Frontal cortex (tissue), 4 donors: ENCODE results near the gene SV2B. TPM values are rescaled to one million over a fixed set of nuclear protein-coding genes. Genes with fewer than 3 reads are reported as not detected.
"Not testable (repeated sequence)": the region's sequence is repeated elsewhere in the genome, so short reads cannot be mapped to it uniquely, and the experiment has no call there.

ENCODE experiments used
- DNase-seq, 2 donors: peaks; one replicate each; pipeline ENCODE4 v3.0.0; 2012; ENCODE audit warnings: low spot score in 2 of 2
- FAIRE-seq: peaks from 2 replicates; lab custom pipeline; 2012; peaks lifted over from hg19 to GRCh38; lab: Jason Lieb, UNC
- total RNA-seq: library from RNA; depleted of rRNA; stranded (reverse); fragments of >200 nt; gene quantifications from one replicate; pipeline ENCODE4 v1.2.3, GENCODE V29; 2014
- donor health status: control.
- donor health status: control.
- donor health status: control.

Gene SV2B
- total RNA-seq, 1 donor from 2014 or later: 42.8 TPM

DNA sequence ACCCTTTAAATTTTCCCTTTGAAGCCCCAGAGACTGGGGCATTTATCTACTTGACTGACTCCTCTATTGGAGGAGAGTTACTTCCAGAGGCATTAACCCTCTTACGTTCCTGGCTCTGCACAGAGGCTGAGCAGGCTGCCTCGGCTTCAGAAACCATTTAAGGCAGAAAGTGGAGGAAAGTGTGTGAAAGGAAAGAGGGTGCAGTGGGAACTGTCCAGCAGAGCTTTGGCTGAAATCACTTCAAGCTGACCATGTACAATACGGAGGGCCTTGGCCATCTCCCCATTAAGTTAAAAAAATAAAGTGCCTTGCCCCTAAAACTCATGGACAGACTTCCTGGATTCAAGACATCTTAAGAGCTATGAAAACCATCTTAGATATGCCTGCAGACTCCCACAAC lies 238.7 kb downstream of the SV2B start:
- no peak for FAIRE-seq
- no peak for DNase-seq

GRCh38 chr15:91342097-91342496 lies 242.0 kb downstream of the SV2B start:
- DNase-seq: no peak
- FAIRE-seq: no peak

GRCh38 chr15:91344912-91345311 lies 244.9 kb downstream of the SV2B start:
- FAIRE-seq, DNase-seq: not testable (repeated sequence)

GRCh38 chr15:91345736-91346135 lies 245.7 kb downstream of the SV2B start:
- FAIRE-seq: no peak
- no peak for DNase-seq

DNA sequence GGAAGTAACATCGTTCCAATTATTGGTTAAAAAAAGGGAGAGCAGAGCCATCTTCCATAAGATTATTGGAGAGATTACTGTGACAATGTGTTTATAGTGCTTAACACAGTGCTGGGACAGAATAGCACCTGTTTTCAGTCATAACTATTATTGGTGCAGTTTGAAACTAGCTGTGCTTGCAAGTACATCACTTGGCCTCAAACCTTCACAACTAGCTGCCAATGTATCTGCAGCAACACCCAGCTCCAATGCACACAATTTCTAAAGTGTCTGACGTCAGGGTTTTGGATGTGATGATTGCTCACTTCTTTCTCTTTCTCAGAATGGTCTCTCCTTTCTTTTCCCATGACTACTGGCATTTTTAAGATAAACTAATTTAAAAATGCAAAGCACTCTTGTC lies 246.2 kb downstream of the SV2B start:
- DNase-seq: no peak
- FAIRE-seq: no peak

DNA sequence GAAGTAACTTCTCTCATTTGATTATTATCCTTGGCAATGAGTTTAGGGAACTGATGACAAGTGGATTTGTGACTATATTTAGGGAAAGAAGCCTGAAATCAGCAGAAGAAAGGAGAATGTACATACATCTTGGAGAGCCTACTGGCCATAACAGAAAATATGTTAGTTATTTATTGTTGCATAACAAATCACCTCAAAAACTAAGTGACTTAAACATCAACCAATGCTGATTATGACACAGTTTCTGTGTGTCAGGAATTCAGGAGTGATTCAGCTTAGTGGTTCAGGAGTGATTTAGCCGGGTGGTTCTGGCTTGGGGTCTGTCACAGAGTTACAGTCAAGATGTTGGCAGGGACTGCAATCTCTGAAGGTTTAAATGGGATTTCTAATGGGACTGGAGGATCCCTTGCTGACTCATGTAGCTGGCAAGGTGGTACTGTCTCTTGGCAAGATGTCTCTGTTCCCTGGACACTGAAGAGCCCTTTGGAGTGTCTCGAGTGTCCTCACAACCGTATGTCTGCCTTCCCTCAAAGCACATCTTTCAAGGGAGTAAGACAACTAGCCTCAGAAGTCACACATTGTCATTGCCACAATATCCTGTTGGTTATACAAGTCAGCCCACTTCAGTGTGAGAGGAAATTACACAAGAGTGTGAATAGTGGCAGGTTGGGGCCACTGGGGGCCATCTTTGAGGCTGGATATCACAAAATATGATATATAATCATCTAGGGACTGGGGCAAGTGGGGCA lies 248.9 kb downstream of the SV2B start:
- FAIRE-seq (no peak), DNase-seq (no peak)

Other genes with a start within 250 kb of the SV2B start
- 9.4 TPM for gene FURIN, start 231.7 kb upstream of the SV2B start, total RNA-seq
- gene FES, start 215.8 kb upstream of the SV2B start, total RNA-seq: 3.7 TPM
- gene MAN2A2, start 197.0 kb upstream of the SV2B start, total RNA-seq: 22.4 TPM
- gene HDDC3, start 167.7 kb upstream of the SV2B start, total RNA-seq: 8.6 TPM
- 33.4 TPM for gene UNC45A, start 165.0 kb upstream of the SV2B start, total RNA-seq
- gene RCCD1, start 145.4 kb upstream of the SV2B start, total RNA-seq: 14.3 TPM
- 13.5 TPM for gene PRC1, start 105.7 kb upstream of the SV2B start, total RNA-seq
- gene VPS33B, start 77.7 kb upstream of the SV2B start, total RNA-seq: 15.5 TPM